ENCODE results near the gene B4GALT4. TPM values are rescaled to one million over a fixed set of nuclear protein-coding genes. Genes with fewer than 3 reads are reported as not detected.

The B4GALT4 gene
- total RNA-seq, 4 donors from 2014 or later: 16.2 to 27.3 (median 21.2) TPM

Other genes with a start within 250 kb of the B4GALT4 start
- 10 to 100 TPM; 17.7 to 72.3 (median 34.7) TPM for gene IGSF11, start 206.0 kb downstream of the B4GALT4 start, total RNA-seq
- gene TEX55, start 94.7 kb downstream of the B4GALT4 start, total RNA-seq: not detected
- not detected for gene UPK1B, start 67.3 kb downstream of the B4GALT4 start, total RNA-seq
- 10 to 100 TPM; 40.5 to 46.5 (median 44.4) TPM for gene ARHGAP31, start 53.5 kb upstream of the B4GALT4 start, total RNA-seq
- 10 to 100 TPM; 23.9 to 62.2 (median 36.7) TPM for gene TMEM39A, start 222.7 kb upstream of the B4GALT4 start, total RNA-seq
- 10 to 100 TPM; 12.7 to 24.5 (median 13.6) TPM for gene POGLUT1, start 228.1 kb upstream of the B4GALT4 start, total RNA-seq

All from tibial nerve (tissue), 4 donors.